Measurements from ENCODE around the gene TTC4.

The TTC4 gene

GRCh38 chr1:54745864-54746263 is 30.2 kb downstream of the TTC4 start:
- in situ Hi-C loops (cut with MboI; ENCODE audit: low sequenced_read_pairs): no loop called here

GRCh38 chr1:54748094-54748835 is 32.6 kb downstream of the TTC4 start:
- in situ Hi-C loops (cut with MboI; ENCODE audit: low sequenced_read_pairs): no loop called here

GRCh38 chr1:54750596-54750995 is 34.9 kb downstream of the TTC4 start:
- in situ Hi-C loops (cut with MboI; ENCODE audit: low sequenced_read_pairs): no loop called here

DNA sequence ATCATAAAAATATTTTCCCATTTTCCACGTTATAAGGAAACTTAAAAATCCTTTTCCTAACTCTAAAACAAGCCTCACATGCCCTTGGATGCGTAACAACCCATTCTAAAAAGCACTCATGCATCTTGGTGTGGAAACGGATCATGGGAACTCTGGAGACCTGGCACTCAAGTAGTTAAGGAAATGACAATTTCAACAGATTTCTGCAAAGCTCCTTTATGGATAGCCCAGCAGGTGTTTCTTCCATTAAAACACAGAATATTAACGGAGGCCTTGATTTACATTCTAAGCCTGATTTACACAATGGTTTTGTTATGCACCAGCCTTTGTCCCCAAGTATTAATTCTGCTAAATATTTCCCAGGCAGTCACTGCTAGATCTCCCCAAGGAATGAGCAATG is 35.8 kb downstream of the TTC4 start:
- in situ Hi-C loops (cut with MboI; ENCODE audit: low sequenced_read_pairs): no loop called here

- in situ Hi-C loops (cut with MboI; ENCODE audit: low sequenced_read_pairs): no loop called here
Observed at GRCh38 chr1:54754045-54754444, 38.4 kb downstream of the TTC4 start.

GRCh38 chr1:54754486-54755285 is 39.0 kb downstream of the TTC4 start:
- in situ Hi-C loops (cut with MboI; ENCODE audit: low sequenced_read_pairs): no loop called here

- in situ Hi-C loops (cut with MboI; ENCODE audit: low sequenced_read_pairs): no loop called here
Observed at GRCh38 chr1:54757833-54758232, 42.2 kb downstream of the TTC4 start.

DNA sequence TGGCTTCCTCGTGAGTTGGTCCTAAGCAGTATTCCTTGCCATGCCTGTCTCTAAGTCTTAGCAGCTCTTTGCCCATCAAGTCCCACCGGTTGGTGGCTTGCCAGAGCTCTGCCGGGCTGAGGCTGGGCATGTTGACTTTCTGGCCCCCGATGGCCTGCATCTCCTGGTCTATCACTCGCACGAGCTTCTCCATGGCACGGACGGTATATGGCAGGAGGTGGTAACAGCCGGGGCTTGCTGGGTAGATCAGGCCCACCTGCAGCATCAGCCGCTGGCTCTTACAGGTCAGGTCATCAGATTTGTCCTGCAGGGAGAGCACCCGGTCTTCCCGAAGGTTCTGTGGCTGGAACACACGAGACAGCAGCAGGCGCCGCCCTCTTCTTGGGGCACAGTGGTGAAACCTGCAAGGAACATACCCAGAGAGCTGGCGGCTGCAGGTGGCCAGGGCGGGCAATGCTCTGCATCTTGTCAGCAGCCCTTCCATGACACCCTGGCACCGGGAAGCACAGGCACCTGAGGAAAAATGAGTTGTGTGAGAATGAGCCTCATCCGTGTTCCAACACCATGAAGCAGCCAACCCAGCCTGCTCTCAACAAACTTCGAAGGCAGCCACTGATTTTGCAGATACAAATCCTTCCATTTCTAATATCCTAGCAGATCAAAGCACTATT is 43.2 kb downstream of the TTC4 start:
- in situ Hi-C loops (cut with MboI; ENCODE audit: low sequenced_read_pairs): no loop called here

DNA sequence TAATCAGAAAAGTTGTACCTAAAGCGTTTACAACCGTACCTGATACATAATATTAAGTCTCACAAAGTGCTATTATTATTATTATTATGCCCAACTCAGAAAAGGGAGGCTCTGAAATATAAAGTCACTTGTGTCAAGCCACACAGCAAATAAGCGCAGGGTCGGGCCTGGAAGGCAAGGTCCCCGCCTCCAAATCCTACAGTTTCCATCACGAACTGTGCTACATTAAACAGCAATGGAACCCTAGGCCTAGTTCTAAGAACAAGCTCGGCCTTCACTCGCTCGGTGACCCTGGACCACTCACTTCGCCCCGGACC is 48.1 kb downstream of the TTC4 start:
- in situ Hi-C loops (cut with MboI; ENCODE audit: low sequenced_read_pairs): no loop called here

- in situ Hi-C loops (cut with MboI; ENCODE audit: low sequenced_read_pairs): no loop called here
Observed at GRCh38 chr1:54764133-54764921, 48.7 kb downstream of the TTC4 start, which contains the start of gene PARS2. TSS of gene PARS2 (minus strand) at chr1:54764523. CDS start at chr1:54759161, 5,362 bp downstream.

GRCh38 chr1:54764922-54765561 is 49.4 kb downstream of the TTC4 start:
- in situ Hi-C loops (cut with MboI; ENCODE audit: low sequenced_read_pairs): no loop called here

DNA sequence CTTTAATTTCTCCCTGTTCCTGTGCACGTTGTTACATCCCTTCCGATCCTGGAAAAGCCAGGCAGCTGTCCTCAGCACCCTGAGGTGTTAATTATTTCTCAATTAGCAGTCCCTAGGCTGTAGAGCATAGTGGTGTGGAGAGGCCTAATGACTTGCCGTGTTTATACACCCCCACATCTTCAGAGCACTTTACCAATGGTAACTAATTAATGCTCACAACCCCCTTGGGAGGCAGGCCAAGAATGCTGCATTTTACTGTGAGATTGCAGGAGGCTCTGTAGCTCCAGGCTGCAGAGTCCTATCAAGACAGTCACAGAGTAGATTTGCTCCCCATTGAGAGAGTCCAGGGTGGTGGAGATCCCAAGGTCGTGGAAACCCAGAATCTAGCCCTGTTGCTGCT is 51.1 kb downstream of the TTC4 start:
- in situ Hi-C loops (cut with MboI; ENCODE audit: low sequenced_read_pairs): no loop called here

- in situ Hi-C loops (cut with MboI; ENCODE audit: low sequenced_read_pairs): no loop called here
Observed at GRCh38 chr1:54767526-54767925, 51.9 kb downstream of the TTC4 start.

GRCh38 chr1:54768093-54768492 is 52.4 kb downstream of the TTC4 start:
- in situ Hi-C loops (cut with MboI; ENCODE audit: low sequenced_read_pairs): no loop called here

GRCh38 chr1:54772951-54773350 is 57.3 kb downstream of the TTC4 start:
- in situ Hi-C loops (cut with MboI; ENCODE audit: low sequenced_read_pairs): no loop called here

DNA sequence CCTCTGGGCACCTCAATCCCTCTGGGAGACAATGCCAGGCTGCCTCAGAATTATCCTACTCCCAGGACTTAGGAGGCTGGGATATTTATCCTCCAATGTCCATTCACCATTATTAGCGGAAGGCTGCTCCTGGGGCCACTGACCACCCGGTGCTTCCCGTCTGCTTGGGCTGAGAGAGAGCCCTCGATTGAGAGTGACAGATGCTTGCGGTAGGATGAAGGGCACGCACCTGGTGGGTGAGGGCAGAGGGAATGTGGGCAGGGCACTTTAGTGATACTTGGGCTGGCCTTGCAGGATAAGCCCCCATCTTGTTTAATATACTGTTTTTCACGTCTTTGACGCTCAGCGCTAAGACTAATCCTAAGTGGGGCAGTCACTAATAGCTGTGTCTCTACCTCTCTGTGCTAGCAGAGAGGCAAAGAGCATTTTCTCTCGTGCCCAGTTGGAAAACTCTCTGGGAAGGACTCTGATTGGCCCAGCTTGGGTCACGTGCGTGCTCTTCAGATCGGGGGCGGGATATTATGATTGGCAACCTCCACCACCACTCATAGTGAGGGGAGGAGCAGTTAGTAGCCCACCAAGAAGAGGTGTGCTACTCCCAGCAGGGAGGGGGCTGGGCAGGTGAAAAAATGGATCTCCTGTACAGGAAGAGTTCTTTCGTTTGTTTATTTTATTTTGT is 59.3 kb downstream of the TTC4 start:
- in situ Hi-C loops (cut with MboI; ENCODE audit: low sequenced_read_pairs): loop anchor here (25.0 kb wide), 1 partner anchor 713 kb away; the partner anchor contains the start of genes TCEANC2 and TMEM59

DNA sequence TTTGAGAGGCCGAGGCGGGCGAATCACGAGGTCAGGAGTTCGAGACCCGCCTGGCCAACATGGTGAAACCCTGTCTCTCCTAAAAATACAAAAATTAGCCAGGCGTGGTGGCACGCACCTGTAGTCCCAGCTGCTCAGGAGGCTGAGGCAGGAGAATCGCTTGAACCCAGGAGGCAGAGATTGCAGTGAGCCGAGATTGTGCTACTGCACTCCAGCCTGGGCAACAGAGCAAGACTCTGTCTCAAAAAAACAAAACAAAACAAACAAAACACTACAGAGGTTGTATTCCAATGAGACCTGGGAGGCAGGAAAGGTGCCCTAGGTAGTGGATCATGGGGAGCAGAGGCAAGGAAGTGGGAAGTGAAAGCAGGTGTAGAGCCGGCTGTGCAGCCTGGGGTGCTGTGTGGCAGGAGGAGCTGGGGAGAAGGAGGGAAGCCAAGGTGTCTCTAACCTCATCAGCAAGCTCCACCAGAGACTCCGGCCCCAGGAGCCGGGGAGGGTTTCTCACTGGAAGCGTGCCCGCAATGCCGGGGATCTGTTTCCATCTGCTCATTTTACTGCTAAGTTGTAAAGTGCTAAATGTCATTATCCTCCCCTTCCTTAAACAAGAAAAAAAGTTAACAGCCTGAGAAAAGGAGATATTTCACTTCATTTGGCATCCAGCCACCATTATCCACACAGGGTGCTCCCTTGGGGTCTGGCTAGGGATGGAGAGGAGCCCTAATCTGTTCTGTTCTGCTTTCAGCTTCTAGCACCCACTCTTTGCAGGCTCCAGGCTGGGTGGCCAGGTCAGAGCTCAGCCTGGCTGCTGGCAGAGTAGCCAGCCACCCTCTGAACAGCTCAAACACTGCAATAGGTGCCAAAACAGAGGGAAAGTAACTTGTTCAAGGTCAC is 60.4 kb downstream of the TTC4 start:
- in situ Hi-C loops (cut with MboI; ENCODE audit: low sequenced_read_pairs): loop anchor here (25.0 kb wide), 1 partner anchor 714 kb away; the partner anchor contains the start of genes TCEANC2 and TMEM59

DNA sequence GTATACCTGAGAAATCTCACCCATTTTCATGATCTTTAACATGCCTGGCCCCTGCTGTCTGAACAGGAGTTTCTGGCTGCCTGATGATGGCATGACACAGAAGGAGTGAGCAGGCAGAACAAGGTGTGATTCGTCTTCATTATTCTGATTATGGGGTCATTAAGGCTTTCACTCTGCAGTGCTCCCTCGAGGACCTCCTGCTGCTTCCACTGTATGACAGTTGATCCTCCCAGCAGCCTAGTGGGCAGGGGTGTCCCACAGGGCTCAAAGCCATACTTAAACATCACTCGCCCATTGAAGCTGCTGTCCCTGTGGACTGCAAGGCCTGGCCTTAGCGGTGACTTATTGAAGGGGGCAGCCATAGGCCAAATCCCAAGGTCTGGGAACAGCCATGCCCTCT is 61.4 kb downstream of the TTC4 start:
- in situ Hi-C loops (cut with MboI; ENCODE audit: low sequenced_read_pairs): loop anchor here (25.0 kb wide), 1 partner anchor 715 kb away; the partner anchor contains the start of genes TCEANC2 and TMEM59

DNA sequence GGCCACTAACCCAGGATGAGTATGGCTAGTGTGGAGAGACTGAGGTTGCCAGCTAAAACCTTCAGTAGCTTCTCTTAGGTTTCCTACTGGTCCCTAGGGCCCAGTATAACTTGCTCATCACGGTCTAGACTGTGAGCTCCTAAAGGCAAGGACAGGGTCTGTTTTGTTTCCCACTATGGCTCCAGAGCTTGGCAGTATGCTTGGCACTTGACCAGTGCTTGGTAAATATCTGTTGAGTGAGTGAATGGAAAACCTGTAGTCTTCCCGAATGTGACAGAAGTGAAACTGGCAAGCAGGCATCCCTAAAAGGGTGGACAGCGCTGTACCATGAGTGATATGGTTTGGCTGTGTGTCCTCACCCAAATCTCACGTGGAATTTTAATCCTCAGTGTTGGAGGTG is 61.8 kb downstream of the TTC4 start:
- in situ Hi-C loops (cut with MboI; ENCODE audit: low sequenced_read_pairs): loop anchor here (25.0 kb wide), 1 partner anchor 715 kb away; the partner anchor contains the start of genes TCEANC2 and TMEM59

All from HL-60/S4 (cell line).